RWPE1 (cell line): Measurements from ENCODE around the gene PARP8.

Source experiments
- CTCF ChIA-PET: fragments of 350-600 bp; sonication (Branson Sonifier 250); formaldehyde crosslinking; extraction: SDS; loops from one replicate; lab custom pipeline; 2021; lab: Yijun Ruan, JAX
- POLR2A ChIA-PET: fragments of 400-600 bp; formaldehyde crosslinking; extraction: SDS; loops from one replicate; lab custom pipeline; 2020; ENCODE audit warnings: antibody characterized with exemption; ENCODE audit not compliant: low non-redundant PET; lab: Yijun Ruan, JAX
- DNase-seq: peaks from one replicate; pipeline ENCODE4 v3.0.0; 2012; ENCODE audit warnings: low spot score
- H3K27ac ChIP-seq: fragments of 450-650 bp; 2 replicates; pipeline ENCODE4 v1.5.1; 2017
- TF ChIP-seq, protein P1 (sequence below): fragments of 450-650 bp; conservative IDR thresholded peaks from 2 replicates; pipeline ENCODE4 v1.5.1; 2017; ENCODE audit warnings: low read depth, mild to moderate bottlenecking

Gene PARP8

GRCh38 chr5:50856401-50857119 is 190.1 kb downstream of the PARP8 start:
- CTCF ChIA-PET: interaction anchor here (0.6 kb wide), 1 partner anchor 24 kb away, joined by 3 read pairs; no protein-coding TSS in a partner anchor
- TF ChIP-seq, protein P1, sequence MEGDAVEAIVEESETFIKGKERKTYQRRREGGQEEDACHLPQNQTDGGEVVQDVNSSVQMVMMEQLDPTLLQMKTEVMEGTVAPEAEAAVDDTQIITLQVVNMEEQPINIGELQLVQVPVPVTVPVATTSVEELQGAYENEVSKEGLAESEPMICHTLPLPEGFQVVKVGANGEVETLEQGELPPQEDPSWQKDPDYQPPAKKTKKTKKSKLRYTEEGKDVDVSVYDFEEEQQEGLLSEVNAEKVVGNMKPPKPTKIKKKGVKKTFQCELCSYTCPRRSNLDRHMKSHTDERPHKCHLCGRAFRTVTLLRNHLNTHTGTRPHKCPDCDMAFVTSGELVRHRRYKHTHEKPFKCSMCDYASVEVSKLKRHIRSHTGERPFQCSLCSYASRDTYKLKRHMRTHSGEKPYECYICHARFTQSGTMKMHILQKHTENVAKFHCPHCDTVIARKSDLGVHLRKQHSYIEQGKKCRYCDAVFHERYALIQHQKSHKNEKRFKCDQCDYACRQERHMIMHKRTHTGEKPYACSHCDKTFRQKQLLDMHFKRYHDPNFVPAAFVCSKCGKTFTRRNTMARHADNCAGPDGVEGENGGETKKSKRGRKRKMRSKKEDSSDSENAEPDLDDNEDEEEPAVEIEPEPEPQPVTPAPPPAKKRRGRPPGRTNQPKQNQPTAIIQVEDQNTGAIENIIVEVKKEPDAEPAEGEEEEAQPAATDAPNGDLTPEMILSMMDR: no peak
- POLR2A ChIA-PET: no interaction called here
- DNase-seq: no peak
- H3K27ac ChIP-seq: no peak overlapping the region

GRCh38 chr5:50863534-50864170 is 197.2 kb downstream of the PARP8 start:
- ChIA-PET CTCF (no interaction called here), POLR2A (no interaction called here)
- TF ChIP-seq, protein P1: no peak
- no peak overlapping the region for H3K27ac ChIP-seq
- DNase-seq: no peak

GRCh38 chr5:50864466-50864865 is 198.0 kb downstream of the PARP8 start:
- TF ChIP-seq, protein P1: no peak
- DNase-seq: no peak
- no peak overlapping the region for H3K27ac ChIP-seq
- POLR2A ChIA-PET: no interaction called here
- CTCF ChIA-PET: no interaction called here

- TF ChIP-seq, protein P1: no peak
- DNase-seq: no peak
- no peak overlapping the region for H3K27ac ChIP-seq
- ChIA-PET CTCF (no interaction called here), POLR2A (no interaction called here)
Observed at GRCh38 chr5:50866415-50866814, 200.0 kb downstream of the PARP8 start.

GRCh38 chr5:50867140-50867539 is 200.7 kb downstream of the PARP8 start:
- TF ChIP-seq, protein P1: no peak
- DNase-seq: no peak
- POLR2A ChIA-PET: no interaction called here
- H3K27ac ChIP-seq: no peak overlapping the region
- CTCF ChIA-PET: no interaction called here

DNA sequence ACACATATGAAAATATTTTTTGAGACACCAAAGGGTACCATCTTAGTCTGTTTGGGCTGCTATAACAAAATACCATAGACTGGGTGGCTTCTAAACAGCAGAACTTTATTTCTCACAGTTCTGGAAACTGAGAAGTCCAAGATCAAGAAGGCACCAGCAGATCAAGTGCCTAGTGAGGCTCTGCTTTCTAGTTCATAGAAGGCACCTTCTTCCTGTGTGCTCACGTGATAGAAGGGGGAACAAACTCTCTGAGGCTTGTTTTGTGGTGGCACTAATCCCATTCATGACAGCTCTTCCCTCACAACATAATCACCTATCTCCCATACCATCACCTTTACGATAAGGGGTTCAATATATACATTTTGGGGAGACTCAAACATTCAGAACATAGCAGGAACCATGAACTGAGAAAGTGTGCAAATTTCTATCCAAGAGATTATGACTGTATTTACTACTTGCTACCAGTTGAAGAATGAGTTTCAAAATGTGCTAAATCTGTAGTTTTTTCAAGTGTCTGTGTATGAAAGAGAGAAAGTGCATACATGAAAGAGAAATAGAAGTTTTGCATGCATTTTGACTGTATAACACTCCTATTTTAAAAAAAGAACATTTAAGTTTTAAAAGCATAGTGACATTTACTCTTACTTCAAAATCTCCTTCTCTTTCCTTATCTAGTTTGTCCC is 207.3 kb downstream of the PARP8 start:
- no peak overlapping the region for H3K27ac ChIP-seq
- ChIA-PET CTCF (no interaction called here), POLR2A (no interaction called here)
- DNase-seq: no peak
- TF ChIP-seq, protein P1: no peak
